GM10266 (cell line): Measurements from ENCODE around the gene SYT14.

Experiments used
- DNase-seq: peaks from one replicate; pipeline ENCODE4 v3.0.0; 2012; ENCODE audit errors: extremely low spot score
- TF ChIP-seq, protein P1 (sequence below): IDR thresholded peaks from 2 replicates; pipeline ENCODE4 v1.5.1; 2012; ENCODE audit warnings: mild to moderate bottlenecking, low read depth; ENCODE audit not compliant: control insufficient read depth, insufficient read depth; ENCODE audit errors: missing control alignments

The SYT14 gene

GRCh38 chr1:210057593-210057992 is 119.6 kb downstream of the SYT14 start:
- no peak for DNase-seq
- TF ChIP-seq, protein P1, sequence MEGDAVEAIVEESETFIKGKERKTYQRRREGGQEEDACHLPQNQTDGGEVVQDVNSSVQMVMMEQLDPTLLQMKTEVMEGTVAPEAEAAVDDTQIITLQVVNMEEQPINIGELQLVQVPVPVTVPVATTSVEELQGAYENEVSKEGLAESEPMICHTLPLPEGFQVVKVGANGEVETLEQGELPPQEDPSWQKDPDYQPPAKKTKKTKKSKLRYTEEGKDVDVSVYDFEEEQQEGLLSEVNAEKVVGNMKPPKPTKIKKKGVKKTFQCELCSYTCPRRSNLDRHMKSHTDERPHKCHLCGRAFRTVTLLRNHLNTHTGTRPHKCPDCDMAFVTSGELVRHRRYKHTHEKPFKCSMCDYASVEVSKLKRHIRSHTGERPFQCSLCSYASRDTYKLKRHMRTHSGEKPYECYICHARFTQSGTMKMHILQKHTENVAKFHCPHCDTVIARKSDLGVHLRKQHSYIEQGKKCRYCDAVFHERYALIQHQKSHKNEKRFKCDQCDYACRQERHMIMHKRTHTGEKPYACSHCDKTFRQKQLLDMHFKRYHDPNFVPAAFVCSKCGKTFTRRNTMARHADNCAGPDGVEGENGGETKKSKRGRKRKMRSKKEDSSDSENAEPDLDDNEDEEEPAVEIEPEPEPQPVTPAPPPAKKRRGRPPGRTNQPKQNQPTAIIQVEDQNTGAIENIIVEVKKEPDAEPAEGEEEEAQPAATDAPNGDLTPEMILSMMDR: no peak

DNA sequence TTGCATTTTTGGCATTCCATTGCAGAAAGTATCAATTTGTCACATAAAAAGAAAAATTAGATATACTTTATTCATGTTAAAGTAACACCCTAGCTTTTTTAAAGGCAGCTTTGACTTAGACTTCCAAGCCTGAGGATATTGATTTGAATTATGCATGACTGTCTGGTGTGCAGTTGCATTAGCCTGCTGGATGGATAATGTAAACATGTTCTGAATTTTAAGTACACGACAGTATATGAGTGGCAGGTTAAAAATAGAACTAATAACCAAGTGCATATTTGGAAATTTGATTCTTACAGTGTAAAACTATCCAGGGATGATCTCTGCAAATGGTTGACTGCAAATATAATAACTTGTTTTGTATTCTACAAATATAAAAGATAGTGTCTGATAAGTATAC is 124.0 kb downstream of the SYT14 start:
- TF ChIP-seq, protein P1: no peak

GRCh38 chr1:210070531-210070930 is 132.5 kb downstream of the SYT14 start:
- TF ChIP-seq, protein P1: no peak
- no peak for DNase-seq

More for the DNA sequence above, 124.0 kb downstream of the SYT14 start:
- DNase-seq: no peak

DNA sequence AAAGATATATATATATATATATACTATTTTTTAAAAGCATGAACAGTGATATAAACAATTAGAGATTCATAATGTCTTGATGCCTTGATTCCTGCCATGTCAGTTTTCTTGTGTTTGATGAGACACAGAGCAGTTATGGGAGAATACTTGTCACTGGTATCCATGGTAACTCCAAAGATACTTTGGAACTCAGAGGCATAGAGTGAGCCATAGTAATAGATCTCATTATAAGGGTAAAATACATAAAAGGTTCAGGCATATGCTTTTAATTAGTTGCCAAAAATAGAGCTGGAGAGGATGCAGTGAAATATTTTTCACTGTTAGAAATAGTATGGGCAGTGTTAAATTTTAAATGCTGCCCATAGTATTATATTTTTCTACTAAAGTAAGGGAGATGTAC is 134.1 kb downstream of the SYT14 start:
- no peak for DNase-seq
- TF ChIP-seq, protein P1: no peak

- TF ChIP-seq, protein P1: no peak
Observed at GRCh38 chr1:210072896-210073504, 135.0 kb downstream of the SYT14 start.

GRCh38 chr1:210074904-210075303 is 136.9 kb downstream of the SYT14 start:
- DNase-seq: no peak
- TF ChIP-seq, protein P1: no peak

More at GRCh38 chr1:210072896-210073504, 135.0 kb downstream of the SYT14 start:
- no peak for DNase-seq

DNA sequence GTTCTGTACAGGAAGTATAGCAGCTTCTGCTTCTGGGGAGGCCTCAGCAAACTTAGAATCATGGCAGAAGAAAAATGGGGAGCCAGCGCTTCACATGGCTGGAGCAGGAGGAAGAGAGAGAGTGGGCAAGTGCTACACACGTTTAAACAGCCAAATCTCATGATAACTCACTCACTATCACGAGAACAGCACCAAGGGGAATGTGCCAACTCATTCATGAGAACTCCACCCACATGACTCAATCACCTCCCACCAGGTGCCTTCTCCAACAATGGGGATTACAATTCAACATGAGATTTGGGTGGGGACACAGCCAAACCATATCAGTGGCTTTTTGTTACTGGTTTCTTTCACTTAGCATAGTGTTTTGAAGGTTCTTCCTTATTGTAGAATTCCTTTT is 138.6 kb downstream of the SYT14 start:
- DNase-seq: no peak

More for the DNA sequence above, 138.6 kb downstream of the SYT14 start:
- TF ChIP-seq, protein P1: no peak
